Measurements from ENCODE around the gene AKAP12. TPM values are rescaled to one million over a fixed set of nuclear protein-coding genes. Genes with fewer than 3 reads are reported as not detected.

AKAP12 gene
- total RNA-seq, 1 donor from 2014 or later, result 88.1 TPM

DNA sequence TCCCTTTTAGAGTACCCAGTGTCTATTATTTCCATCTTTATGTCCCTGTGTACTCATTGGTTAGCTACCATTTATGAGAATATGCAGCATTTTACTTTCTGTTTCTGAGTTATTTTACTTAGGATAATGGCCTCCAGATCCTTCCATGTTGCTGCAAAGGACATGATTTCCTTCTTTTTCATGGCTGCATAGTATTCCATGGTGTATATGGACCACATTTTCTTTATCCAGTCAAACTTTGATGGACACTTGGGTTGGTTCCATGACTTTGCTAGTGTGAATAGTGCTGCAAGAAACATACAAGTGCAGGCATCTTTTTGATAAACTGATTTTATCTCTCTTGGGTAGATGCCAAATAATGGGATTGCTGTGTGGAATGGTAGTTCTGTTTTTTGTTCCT, 96.2 kb downstream of the AKAP12 start:
- H3K9me3 ChIP-seq, result no peaks in the 10 kb centered on the region
- no peak for DNase-seq (ENCODE audit: extremely low spot score in 2 of 2)
- no peaks in the 10 kb centered on the region for H3K4me1 ChIP-seq
- H3K27me3 ChIP-seq, result no peaks in the 10 kb centered on the region
- no peak overlapping the region for H3K27ac ChIP-seq
- TF ChIP-seq POLR2AphosphoS5 (IDR thresholded peaks at IDR 0.05; ENCODE audit: insufficient read depth in 1 of 2, low read depth in 1 of 2) (no peak), POLR2A (IDR thresholded peaks at IDR 0.05) (no peak)
- TF ChIP-seq, protein P1, sequence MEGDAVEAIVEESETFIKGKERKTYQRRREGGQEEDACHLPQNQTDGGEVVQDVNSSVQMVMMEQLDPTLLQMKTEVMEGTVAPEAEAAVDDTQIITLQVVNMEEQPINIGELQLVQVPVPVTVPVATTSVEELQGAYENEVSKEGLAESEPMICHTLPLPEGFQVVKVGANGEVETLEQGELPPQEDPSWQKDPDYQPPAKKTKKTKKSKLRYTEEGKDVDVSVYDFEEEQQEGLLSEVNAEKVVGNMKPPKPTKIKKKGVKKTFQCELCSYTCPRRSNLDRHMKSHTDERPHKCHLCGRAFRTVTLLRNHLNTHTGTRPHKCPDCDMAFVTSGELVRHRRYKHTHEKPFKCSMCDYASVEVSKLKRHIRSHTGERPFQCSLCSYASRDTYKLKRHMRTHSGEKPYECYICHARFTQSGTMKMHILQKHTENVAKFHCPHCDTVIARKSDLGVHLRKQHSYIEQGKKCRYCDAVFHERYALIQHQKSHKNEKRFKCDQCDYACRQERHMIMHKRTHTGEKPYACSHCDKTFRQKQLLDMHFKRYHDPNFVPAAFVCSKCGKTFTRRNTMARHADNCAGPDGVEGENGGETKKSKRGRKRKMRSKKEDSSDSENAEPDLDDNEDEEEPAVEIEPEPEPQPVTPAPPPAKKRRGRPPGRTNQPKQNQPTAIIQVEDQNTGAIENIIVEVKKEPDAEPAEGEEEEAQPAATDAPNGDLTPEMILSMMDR (IDR thresholded peaks at IDR 0.05), result no peak
- H3K4me3 ChIP-seq, result no peak overlapping the region
- H3K36me3 ChIP-seq, result no peaks in the 10 kb centered on the region
- intact Hi-C loops (cut with DNase I), result loop anchor here (5.0 kb wide), 1 partner anchor 439 kb away; no protein-coding TSS in a partner anchor

DNA sequence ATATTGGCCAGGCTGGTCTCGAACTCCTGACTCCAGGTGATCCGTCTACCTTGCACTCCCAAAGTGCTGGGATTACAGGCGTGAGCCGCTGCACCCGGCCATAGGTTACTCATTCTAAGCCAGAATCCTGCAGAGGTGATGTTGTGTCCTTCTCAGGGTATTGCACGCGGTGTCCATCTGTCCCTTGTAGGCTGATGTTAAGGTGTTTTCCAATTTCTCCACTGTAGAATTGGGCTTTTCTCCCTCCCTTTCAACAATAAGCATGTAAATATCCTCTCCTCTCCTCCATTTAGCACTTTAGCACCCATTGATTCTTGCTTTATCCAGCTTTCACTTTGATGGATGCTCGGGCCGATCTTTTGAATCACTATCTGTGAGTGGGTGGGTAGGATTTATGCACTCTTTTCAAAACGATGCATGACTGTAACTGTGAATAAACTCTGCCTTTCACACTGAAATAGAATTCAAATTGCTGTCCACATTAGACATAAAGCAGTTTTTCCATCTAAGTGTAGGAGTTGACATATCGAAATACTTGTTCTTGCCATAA, 99.0 kb downstream of the AKAP12 start:
- Histone ChIP-seq H3K36me3 (no peaks in the 10 kb centered on the region), H3K27me3 (no peaks in the 10 kb centered on the region), H3K4me3 (no peak overlapping the region), H3K9me3 (no peaks in the 10 kb centered on the region), H3K4me1 (no peaks in the 10 kb centered on the region), H3K27ac (no peak overlapping the region)
- intact Hi-C loops (cut with DNase I), result loop anchor here (5.0 kb wide), 1 partner anchor 441 kb away; no protein-coding TSS in a partner anchor
- TF ChIP-seq, protein P1 (IDR thresholded peaks at IDR 0.05), result no peak
- TF ChIP-seq POLR2AphosphoS5 (IDR thresholded peaks at IDR 0.05; ENCODE audit: insufficient read depth in 1 of 2, low read depth in 1 of 2), result no peak
- TF ChIP-seq POLR2A (IDR thresholded peaks at IDR 0.05), result no peak
- DNase-seq (ENCODE audit: extremely low spot score in 2 of 2), result no peak

DNA sequence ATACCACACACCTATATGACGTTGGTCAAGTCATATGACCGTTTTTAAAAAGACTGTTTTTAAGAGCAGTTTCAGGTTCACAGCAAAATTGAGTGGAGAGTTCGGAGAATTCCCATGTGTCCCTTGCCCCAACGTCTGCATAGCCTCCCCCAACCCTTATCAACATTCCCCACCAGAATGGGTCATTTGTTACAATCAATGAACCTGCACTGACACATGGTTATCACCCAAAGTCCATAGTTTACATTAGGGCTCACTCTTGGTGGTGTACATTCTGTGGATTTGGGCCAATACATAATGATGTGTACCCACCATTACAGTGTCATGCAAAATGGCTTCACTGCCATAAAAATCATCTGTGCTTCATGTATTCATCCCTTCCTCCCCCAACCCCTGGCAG, 99.6 kb downstream of the AKAP12 start:
- TF ChIP-seq, protein P1 (IDR thresholded peaks at IDR 0.05), result no peak
- TF ChIP-seq POLR2AphosphoS5 (IDR thresholded peaks at IDR 0.05; ENCODE audit: insufficient read depth in 1 of 2, low read depth in 1 of 2) (no peak), POLR2A (IDR thresholded peaks at IDR 0.05) (no peak)
- intact Hi-C loops (cut with DNase I), result loop anchor here (5.0 kb wide), 1 partner anchor 442 kb away; no protein-coding TSS in a partner anchor
- no peaks in the 10 kb centered on the region for H3K9me3 ChIP-seq
- no peaks in the 10 kb centered on the region for H3K27me3 ChIP-seq
- no peak for DNase-seq (ENCODE audit: extremely low spot score in 2 of 2)
- no peak overlapping the region for H3K27ac ChIP-seq
- H3K4me1 ChIP-seq, result no peaks in the 10 kb centered on the region
- no peaks in the 10 kb centered on the region for H3K36me3 ChIP-seq
- H3K4me3 ChIP-seq, result no peak overlapping the region

DNA sequence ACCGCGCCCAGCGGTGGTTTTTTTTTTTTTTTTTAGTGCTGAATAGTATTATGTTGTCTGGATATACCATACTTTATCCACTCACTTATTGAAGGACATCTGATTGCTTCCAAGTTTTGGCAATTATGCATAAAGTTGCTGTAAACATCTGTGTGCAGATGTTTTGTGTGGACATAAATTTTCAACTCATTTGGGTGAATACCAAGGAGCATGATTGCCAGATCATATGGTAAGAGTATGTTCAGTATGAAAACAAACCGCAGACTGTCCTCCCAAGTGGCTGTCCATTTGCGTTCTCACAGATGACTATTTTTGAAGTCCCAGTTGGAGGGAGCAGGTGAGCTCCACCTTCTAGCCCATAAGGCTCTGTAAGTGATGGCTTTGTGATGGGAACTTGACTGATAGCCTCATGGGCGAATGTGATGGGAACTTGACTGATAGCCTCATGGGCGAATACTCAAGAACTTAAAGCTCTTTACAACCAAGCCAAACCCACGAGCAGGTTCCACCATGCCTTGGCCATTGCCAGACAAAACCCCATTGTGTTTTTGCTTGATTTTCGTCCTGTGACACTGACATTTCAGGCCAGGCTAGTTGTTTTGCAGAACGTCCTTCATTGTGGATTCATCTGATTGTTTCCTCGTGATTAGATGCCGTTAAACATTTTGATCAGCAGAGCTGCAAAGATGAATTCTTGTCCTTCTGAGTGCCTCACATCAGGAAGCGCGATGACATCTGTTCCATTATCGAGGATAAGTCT, 100.6 kb downstream of the AKAP12 start:
- H3K27me3 ChIP-seq, result no peaks in the 10 kb centered on the region
- DNase-seq (ENCODE audit: extremely low spot score in 2 of 2), result no peak
- H3K27ac ChIP-seq, result no peak overlapping the region
- TF ChIP-seq POLR2A (IDR thresholded peaks at IDR 0.05) (no peak), POLR2AphosphoS5 (IDR thresholded peaks at IDR 0.05; ENCODE audit: insufficient read depth in 1 of 2, low read depth in 1 of 2) (no peak)
- TF ChIP-seq, protein P1 (IDR thresholded peaks at IDR 0.05), result no peak
- intact Hi-C loops (cut with DNase I), result no loop called here
- no peaks in the 10 kb centered on the region for H3K36me3 ChIP-seq
- no peak overlapping the region for H3K4me3 ChIP-seq
- H3K9me3 ChIP-seq, result no peaks in the 10 kb centered on the region
- H3K4me1 ChIP-seq, result no peaks in the 10 kb centered on the region

Data from vagina (tissue), 2 donors.